MM.1S (cell line): ENCODE data around the gene AFG3L2.

Experiments used
- DNase-seq: peaks from one replicate; pipeline ENCODE4 v3.0.0-alpha.2; 2015
- H2AFZ ChIP-seq: fragments of 300-600 bp; sonication (generic); 2 replicates; pipeline ENCODE4 v1.6.0; 2016; ENCODE audit warnings: antibody characterized with exemption, low read length
- H3F3A ChIP-seq: fragments of 300-600 bp; sonication (generic); 2 replicates; pipeline ENCODE4 v1.6.1; 2016; ENCODE audit warnings: mild to moderate bottlenecking, antibody characterized with exemption, low read length, moderate library complexity, mixed read lengths; ENCODE audit not compliant: insufficient read depth
- H3K27ac ChIP-seq: fragments of 300-600 bp; sonication (generic); 2 replicates; pipeline ENCODE4 v1.5.1; 2016; ENCODE audit warnings: mild to moderate bottlenecking, low read length
- H3K27me3 ChIP-seq: fragments of 300-600 bp; sonication (generic); replicated peaks from 2 replicates; pipeline ENCODE4 v1.6.0; 2016; ENCODE audit warnings: low read length; ENCODE audit not compliant: insufficient read depth
- H3K36me3 ChIP-seq: fragments of 300-600 bp; sonication (generic); replicated peaks from 2 replicates; pipeline ENCODE4 v1.6.1; 2016; ENCODE audit warnings: mild to moderate bottlenecking, low read length, mixed read lengths; ENCODE audit not compliant: insufficient read depth
- H3K4me1 ChIP-seq: fragments of 300-600 bp; sonication (generic); 2 replicates; pipeline ENCODE4 v1.6.1; 2016; ENCODE audit warnings: low read length, mixed read lengths
- H3K4me2 ChIP-seq: fragments of 300-600 bp; sonication (generic); 2 replicates; pipeline ENCODE4 v1.6.0; 2016; ENCODE audit warnings: low read depth, low read length
- H3K4me3 ChIP-seq: fragments of 300-600 bp; sonication (generic); 2 replicates; pipeline ENCODE4 v1.5.1; 2016; ENCODE audit warnings: low read length, mixed read lengths
- H3K79me2 ChIP-seq: fragments of 300-600 bp; sonication (generic); 2 replicates; pipeline ENCODE4 v1.6.1; 2016; ENCODE audit warnings: mixed run types, low read length, mixed read lengths
- H3K9ac ChIP-seq: fragments of 300-600 bp; sonication (generic); 2 replicates; pipeline ENCODE4 v1.6.1; 2016; ENCODE audit warnings: low read length, mixed read lengths
- H3K9me2 ChIP-seq: fragments of 300-600 bp; sonication (generic); replicated peaks from 2 replicates; pipeline ENCODE4 v1.6.1; 2016; ENCODE audit warnings: mild to moderate bottlenecking, low read length, mixed read lengths; ENCODE audit not compliant: insufficient read depth
- H3K9me3 ChIP-seq: fragments of 300-600 bp; sonication (generic); replicated peaks from 2 replicates; pipeline ENCODE4 v1.6.1; 2016; ENCODE audit warnings: mild to moderate bottlenecking, low read length, mixed read lengths; ENCODE audit not compliant: insufficient read depth
- H4K20me1 ChIP-seq: fragments of 300-600 bp; sonication (generic); 2 replicates; pipeline ENCODE4 v1.6.1; 2016; ENCODE audit warnings: mild to moderate bottlenecking, low read length, moderate library complexity, mixed read lengths; ENCODE audit not compliant: insufficient read depth
- CTCF ChIP-seq: fragments of 300-600 bp; sonication (generic); IDR thresholded peaks from 2 replicates; pipeline ENCODE4 v1.5.1; 2016; ENCODE audit warnings: antibody characterized with exemption, low read length, mixed read lengths
- EZH2 ChIP-seq: fragments of 300-600 bp; sonication (generic); optimal IDR thresholded peaks from 2 replicates; pipeline ENCODE3; 2017; ENCODE audit warnings: low read depth, mild to moderate bottlenecking, antibody characterized with exemption, low read length, mixed read lengths
- EZH2phosphoT487 ChIP-seq: fragments of 300-600 bp; sonication (generic); IDR thresholded peaks from 2 replicates; pipeline ENCODE4 v1.6.1; 2018; ENCODE audit warnings: antibody characterized with exemption, low read length

AFG3L2 gene

GRCh38 chr18:12306752-12307700 is 70.0 kb downstream of the AFG3L2 start:
- Histone ChIP-seq H3K9ac (no peak overlapping the region), H3K79me2 (no peaks in the 10 kb centered on the region), H3K27me3 (peaks cover 15% of the 10 kb centered on the region), H3K4me3 (no peak overlapping the region), H2AFZ (no peak overlapping the region), H4K20me1 (no peaks in the 10 kb centered on the region), H3K9me2 (no peaks in the 10 kb centered on the region), H3K4me1 (no peaks in the 10 kb centered on the region), H3F3A (no peaks in the 10 kb centered on the region), H3K9me3 (no peaks in the 10 kb centered on the region), H3K27ac (no peak overlapping the region), H3K4me2 (no peak overlapping the region), H3K36me3 (no peaks in the 10 kb centered on the region)
- DNase-seq = no peak
- TF ChIP-seq EZH2phosphoT487 (no peak), CTCF (no peak), EZH2 (no peak)

GRCh38 chr18:12305930-12306629 is 70.9 kb downstream of the AFG3L2 start:
- no peaks in the 10 kb centered on the region for H4K20me1 ChIP-seq
- TF ChIP-seq CTCF (no peak), EZH2 (no peak), EZH2phosphoT487 (no peak)
- H3F3A ChIP-seq = no peaks in the 10 kb centered on the region
- no peak overlapping the region for H3K4me2 ChIP-seq
- DNase-seq = no peak
- H3K9me3 ChIP-seq = no peaks in the 10 kb centered on the region
- H3K9me2 ChIP-seq = no peaks in the 10 kb centered on the region
- peaks cover 15% of the 10 kb centered on the region for H3K27me3 ChIP-seq
- H3K9ac ChIP-seq = no peak overlapping the region
- H3K79me2 ChIP-seq = no peaks in the 10 kb centered on the region
- H3K4me1 ChIP-seq = no peaks in the 10 kb centered on the region
- no peaks in the 10 kb centered on the region for H3K36me3 ChIP-seq
- no peak overlapping the region for H3K27ac ChIP-seq
- H3K4me3 ChIP-seq = no peak overlapping the region
- H2AFZ ChIP-seq = no peak overlapping the region

GRCh38 chr18:12305211-12305610 is 71.8 kb downstream of the AFG3L2 start:
- no peaks in the 10 kb centered on the region for H3K9me2 ChIP-seq
- no peaks in the 10 kb centered on the region for H4K20me1 ChIP-seq
- no peak overlapping the region for H3K9ac ChIP-seq
- no peaks in the 10 kb centered on the region for H3F3A ChIP-seq
- H3K36me3 ChIP-seq = no peaks in the 10 kb centered on the region
- H3K27me3 ChIP-seq = peaks cover 15% of the 10 kb centered on the region
- no peak overlapping the region for H3K4me2 ChIP-seq
- TF ChIP-seq EZH2phosphoT487 (no peak), EZH2 (no peak), CTCF (no peak)
- H2AFZ ChIP-seq = no peak overlapping the region
- H3K9me3 ChIP-seq = no peaks in the 10 kb centered on the region
- H3K79me2 ChIP-seq = no peaks in the 10 kb centered on the region
- no peak for DNase-seq
- no peaks in the 10 kb centered on the region for H3K4me1 ChIP-seq
- H3K27ac ChIP-seq = no peak overlapping the region
- H3K4me3 ChIP-seq = no peak overlapping the region
